ENCODE data around the gene OPCML.

OPCML gene

DNA sequence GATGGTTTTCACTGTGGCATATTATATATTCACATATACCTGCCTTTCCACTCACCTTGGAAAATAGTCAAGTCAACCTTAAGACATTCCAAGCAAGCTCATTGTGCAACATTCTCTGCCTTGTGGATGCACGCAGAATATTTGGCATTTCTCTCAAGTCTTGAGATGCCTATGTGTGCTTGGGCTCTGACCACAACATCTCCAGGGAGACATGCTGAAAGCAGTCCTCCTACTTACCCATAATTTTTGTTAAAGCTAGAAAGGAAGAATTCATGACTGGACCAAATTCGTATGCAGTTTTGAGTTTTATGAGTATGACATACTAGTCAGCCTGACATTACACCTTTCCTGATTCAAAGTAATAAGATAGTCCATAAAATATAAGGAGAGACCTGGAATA is 684.0 kb downstream of the OPCML start:
- TF ChIP-seq ZNF274 (IDR thresholded peaks at IDR 0.05; ENCODE audit: low read depth, low read length), result no peak
- H3K4me3 ChIP-seq (ENCODE audit: low read length), result no peak overlapping the region

- TF ChIP-seq ZNF274 (IDR thresholded peaks at IDR 0.05; ENCODE audit: low read depth, low read length), result no peak
- H3K4me3 ChIP-seq (ENCODE audit: low read length), result no peak overlapping the region
These were observed 686.2 kb downstream of the OPCML start for GRCh38 chr11:132846075-132846474.

DNA sequence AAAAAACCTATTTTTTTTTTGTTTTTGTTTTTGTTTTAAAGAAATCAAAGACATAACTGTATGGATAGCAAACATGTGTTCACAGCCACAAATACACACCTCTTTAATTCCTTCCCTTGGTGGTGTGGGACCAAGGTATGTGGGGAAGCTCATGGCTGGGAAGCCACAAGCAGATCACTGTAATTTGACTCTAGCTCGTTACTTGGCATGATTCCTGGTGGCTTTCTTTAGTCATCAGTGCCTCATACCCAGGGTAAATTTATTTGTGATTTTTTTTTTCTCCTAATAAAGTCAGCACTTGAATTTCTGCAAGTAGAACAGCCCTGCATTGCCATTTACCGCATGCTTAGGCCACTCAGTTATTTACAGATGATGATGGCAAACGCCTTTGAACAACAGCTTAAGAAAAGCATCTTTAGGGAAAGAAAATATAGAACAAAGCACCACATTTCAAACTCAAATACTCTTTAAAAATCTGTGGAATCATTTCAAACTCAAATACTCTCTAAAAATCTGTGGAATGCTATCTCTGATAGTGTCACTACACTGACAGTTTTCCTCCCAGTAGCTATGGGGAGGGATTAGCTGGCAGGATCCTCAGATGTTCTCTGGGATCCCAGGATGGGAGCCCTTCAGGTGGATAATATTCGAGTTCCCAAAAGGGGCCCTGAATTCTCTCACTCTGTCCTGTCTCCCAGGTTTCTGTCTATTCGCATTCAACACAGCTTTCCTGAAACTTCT is 687.2 kb downstream of the OPCML start:
- TF ChIP-seq ZNF274 (IDR thresholded peaks at IDR 0.05; ENCODE audit: low read depth, low read length), result no peak
- H3K4me3 ChIP-seq (ENCODE audit: low read length), result no peak overlapping the region

DNA sequence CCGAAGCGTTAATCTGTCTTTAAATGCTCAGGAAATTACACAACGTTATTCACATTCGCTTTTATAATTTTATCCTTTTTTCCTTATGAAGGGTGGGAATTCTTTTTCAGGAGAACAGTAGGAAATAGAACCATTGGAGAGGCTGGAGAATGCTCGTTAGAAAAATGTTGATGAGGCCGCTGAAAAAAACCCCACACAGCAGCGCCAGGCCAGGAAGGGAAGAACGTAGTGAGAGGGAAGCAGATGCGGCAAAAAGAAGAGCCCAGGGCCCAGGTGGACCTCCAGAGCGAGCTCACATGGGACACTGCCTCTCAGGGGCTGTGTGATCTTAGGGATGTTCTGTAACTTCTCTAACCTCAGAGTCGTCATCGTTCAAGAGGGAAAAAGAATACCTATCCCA is 691.6 kb downstream of the OPCML start:
- TF ChIP-seq ZNF274 (IDR thresholded peaks at IDR 0.05; ENCODE audit: low read depth, low read length), result no peak
- no peak overlapping the region for H3K4me3 ChIP-seq (ENCODE audit: low read length)

GRCh38 chr11:132840191-132840590 is 692.1 kb downstream of the OPCML start:
- H3K4me3 ChIP-seq (ENCODE audit: low read length), result no peak overlapping the region
- TF ChIP-seq ZNF274 (IDR thresholded peaks at IDR 0.05; ENCODE audit: low read depth, low read length), result no peak

DNA sequence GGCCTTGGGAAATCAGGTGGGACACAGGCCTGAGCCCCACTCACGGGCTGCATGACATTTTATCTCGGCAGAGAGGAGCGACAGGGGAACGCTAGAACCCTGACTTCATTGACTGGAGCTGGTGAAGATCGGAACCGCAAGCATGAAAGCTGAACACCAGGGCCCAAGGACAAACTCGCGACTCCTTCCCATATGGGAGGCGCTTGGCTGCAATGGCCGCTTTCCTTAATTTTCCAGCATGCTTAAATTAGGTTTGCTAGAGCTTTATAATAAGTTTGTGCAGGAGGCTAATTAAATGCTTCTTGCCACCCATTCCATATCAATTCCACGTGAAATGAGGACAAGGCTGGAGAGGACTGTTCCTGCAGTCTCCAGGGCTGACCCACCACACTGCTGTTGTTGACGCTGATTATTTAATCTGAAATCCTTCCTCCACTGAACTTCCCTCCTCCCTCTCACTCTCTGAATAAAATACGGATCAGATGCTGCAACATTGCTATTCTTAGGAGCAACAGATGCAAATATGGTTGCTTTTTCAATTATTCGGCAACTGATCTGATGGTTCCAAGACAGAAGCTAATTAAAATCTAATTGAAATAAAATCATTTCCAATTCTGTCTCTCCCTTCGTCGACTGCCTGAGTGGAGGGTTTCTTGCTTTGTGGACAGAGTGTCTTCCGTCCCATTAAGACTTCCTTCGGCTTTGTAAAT is 692.9 kb downstream of the OPCML start:
- TF ChIP-seq ZNF274 (IDR thresholded peaks at IDR 0.05; ENCODE audit: low read depth, low read length), result no peak
- no peak overlapping the region for H3K4me3 ChIP-seq (ENCODE audit: low read length)

- no peak overlapping the region for H3K4me3 ChIP-seq (ENCODE audit: low read length)
- TF ChIP-seq ZNF274 (IDR thresholded peaks at IDR 0.05; ENCODE audit: low read depth, low read length), result no peak
These were observed 693.7 kb downstream of the OPCML start for GRCh38 chr11:132838627-132839026.

GRCh38 chr11:132831272-132831671 is 701.0 kb downstream of the OPCML start:
- H3K4me3 ChIP-seq (ENCODE audit: low read length), result no peak overlapping the region
- no peak for TF ChIP-seq ZNF274 (IDR thresholded peaks at IDR 0.05; ENCODE audit: low read depth, low read length)

DNA sequence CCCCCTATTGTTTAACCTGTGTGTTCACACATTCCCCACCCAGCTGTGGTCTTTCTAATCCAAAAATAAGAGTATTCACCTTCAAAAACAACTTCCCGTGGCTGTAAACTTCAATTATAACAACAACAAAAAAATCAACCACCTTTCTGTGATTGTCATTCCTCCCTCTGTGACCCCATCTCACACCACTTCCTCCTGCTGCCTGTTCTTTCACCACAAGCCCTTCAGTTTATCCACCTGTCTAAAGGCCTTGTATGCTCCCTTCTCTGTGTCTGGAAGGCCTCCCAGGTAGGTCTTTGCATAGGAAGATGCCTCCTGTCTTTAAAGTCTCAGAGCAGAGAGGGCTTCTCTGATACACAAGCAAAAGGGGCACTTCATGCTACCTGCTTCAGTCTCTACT is 707.7 kb downstream of the OPCML start:
- TF ChIP-seq ZNF274 (IDR thresholded peaks at IDR 0.05; ENCODE audit: low read depth, low read length), result no peak
- no peak overlapping the region for H3K4me3 ChIP-seq (ENCODE audit: low read length)

- no peak for TF ChIP-seq ZNF274 (IDR thresholded peaks at IDR 0.05; ENCODE audit: low read depth, low read length)
- H3K4me3 ChIP-seq (ENCODE audit: low read length), result no peak overlapping the region
These were observed 710.0 kb downstream of the OPCML start for GRCh38 chr11:132822276-132822675.

- TF ChIP-seq ZNF274 (IDR thresholded peaks at IDR 0.05; ENCODE audit: low read depth, low read length), result no peak
These were observed 710.8 kb downstream of the OPCML start for GRCh38 chr11:132821499-132821898.

GRCh38 chr11:132821014-132821413 is 711.3 kb downstream of the OPCML start:
- no peak overlapping the region for H3K4me3 ChIP-seq (ENCODE audit: low read length)
- TF ChIP-seq ZNF274 (IDR thresholded peaks at IDR 0.05; ENCODE audit: low read depth, low read length), result no peak

More at GRCh38 chr11:132821499-132821898, 710.8 kb downstream of the OPCML start:
- H3K4me3 ChIP-seq (ENCODE audit: low read length), result no peak overlapping the region

DNA sequence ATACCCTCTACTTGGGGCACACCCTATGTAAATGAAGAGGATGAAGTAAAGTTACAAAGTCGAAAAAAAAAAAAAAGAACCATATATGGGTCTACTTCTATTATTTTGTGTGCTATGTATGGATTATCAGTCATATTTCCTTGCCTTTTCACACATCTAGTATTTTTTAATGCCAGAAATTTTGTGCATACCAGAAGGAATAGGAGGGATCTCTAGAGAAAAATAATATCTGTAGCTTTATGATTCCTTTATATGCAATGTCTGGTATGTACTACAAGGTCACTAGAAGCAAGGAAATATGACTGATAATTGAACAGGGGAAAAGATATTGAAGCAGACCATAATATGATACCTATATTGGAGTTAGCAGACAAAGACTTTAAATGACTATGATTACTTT is 713.4 kb downstream of the OPCML start:
- no peak for TF ChIP-seq ZNF274 (IDR thresholded peaks at IDR 0.05; ENCODE audit: low read depth, low read length)
- no peak overlapping the region for H3K4me3 ChIP-seq (ENCODE audit: low read length)

GRCh38 chr11:132817387-132817786 is 714.9 kb downstream of the OPCML start:
- H3K4me3 ChIP-seq (ENCODE audit: low read length), result no peak overlapping the region
- no peak for TF ChIP-seq ZNF274 (IDR thresholded peaks at IDR 0.05; ENCODE audit: low read depth, low read length)

- no peak for TF ChIP-seq ZNF274 (IDR thresholded peaks at IDR 0.05; ENCODE audit: low read depth, low read length)
- no peak overlapping the region for H3K4me3 ChIP-seq (ENCODE audit: low read length)
These were observed 717.9 kb downstream of the OPCML start for GRCh38 chr11:132814410-132814809.
